Left ventricle myocardium inferior (tissue), 1 donor: ENCODE results near the gene MAGEA9. TPM values are rescaled to one million over a fixed set of nuclear protein-coding genes. Genes with fewer than 3 reads are reported as not detected.
A peak's percentile ranks its signal among the peaks of the same experiment; 100 is the strongest.

Experiments
- DNase-seq: peaks from one replicate; pipeline ENCODE4 v3.0.0-alpha.2; 2020
- H3K27ac ChIP-seq: fragments of 200-600 bp; replicated peaks from 2 replicates; pipeline ENCODE4 v1.8.0; 2021
- H3K27me3 ChIP-seq: fragments of 200-600 bp; 2 replicates; pipeline ENCODE4 v1.8.0; 2021; ENCODE audit warnings: low read depth
- H3K36me3 ChIP-seq: fragments of 200-600 bp; 2 replicates; pipeline ENCODE4 v1.8.0; 2021
- H3K4me1 ChIP-seq: fragments of 200-600 bp; 2 replicates; pipeline ENCODE4 v1.8.0; 2021
- H3K4me3 ChIP-seq: fragments of 200-600 bp; 2 replicates; pipeline ENCODE4 v1.8.0; 2021; ENCODE audit warnings: mild to moderate bottlenecking, moderate library complexity
- H3K9me3 ChIP-seq: fragments of 200-600 bp; replicated peaks from 2 replicates; pipeline ENCODE4 v1.8.0; 2021
- CTCF ChIP-seq: fragments of 200-600 bp; IDR thresholded peaks from 2 replicates; pipeline ENCODE4 v1.8.0; 2021; ENCODE audit warnings: antibody characterized with exemption, mild to moderate bottlenecking, borderline replicate concordance
- intact Hi-C: fragments of 100-400 bp; cut with micrococcal nuclease; formaldehyde crosslinking; loops from one replicate; pipeline ENCODE4 v1.11.0; 2022
- total RNA-seq: library from RNA; stranded (reverse); fragmentation: NEBNext Ultra II Directional; extraction: Animal tissue kit (Norgen Biotek cat#: 25700); gene quantifications from one replicate; pipeline ENCODE4 v1.2.1, GENCODE V29; 2021
- donor health status: DM: no; HTN: yes; CAD: no; lungs with severe emphysema.

MAGEA9 gene
- total RNA-seq, 1 donor from 2014 or later: not detected

- no peaks in the 10 kb centered on the region for H3K4me1 ChIP-seq
- intact Hi-C loops: no loop called here
- H3K4me3 ChIP-seq: no peak overlapping the region
- H3K27me3 ChIP-seq: no peaks in the 10 kb centered on the region
- no peaks in the 10 kb centered on the region for H3K36me3 ChIP-seq
- no peak overlapping the region for H3K27ac ChIP-seq
- H3K9me3 ChIP-seq: no peaks in the 10 kb centered on the region
- no peak for DNase-seq
- TF ChIP-seq CTCF: no peak
Measured at GRCh38 chrX:149818652-149819051, 36.9 kb downstream of the MAGEA9 start.

- H3K4me3 ChIP-seq: no peak overlapping the region
- H3K36me3 ChIP-seq: no peaks in the 10 kb centered on the region
- no peaks in the 10 kb centered on the region for H3K4me1 ChIP-seq
- H3K27ac ChIP-seq: no peak overlapping the region
- intact Hi-C loops: no loop called here
- no peak for TF ChIP-seq CTCF
- H3K27me3 ChIP-seq: no peaks in the 10 kb centered on the region
- no peaks in the 10 kb centered on the region for H3K9me3 ChIP-seq
- DNase-seq: no peak
Measured at GRCh38 chrX:149819371-149819770, 37.6 kb downstream of the MAGEA9 start.

- Histone ChIP-seq H3K9me3 (no peaks in the 10 kb centered on the region), H3K36me3 (no peaks in the 10 kb centered on the region), H3K27ac (no peak overlapping the region), H3K4me3 (no peak overlapping the region), H3K27me3 (peaks cover 8% of the 10 kb centered on the region), H3K4me1 (no peaks in the 10 kb centered on the region)
- intact Hi-C loops: no loop called here
- peak; percentile 16 for DNase-seq
- peak; percentile 42 for TF ChIP-seq CTCF
Measured at GRCh38 chrX:149825424-149825823, 43.7 kb downstream of the MAGEA9 start.

GRCh38 chrX:149827254-149827653 lies 45.5 kb downstream of the MAGEA9 start:
- H3K36me3 ChIP-seq: no peaks in the 10 kb centered on the region
- no peak overlapping the region for H3K4me3 ChIP-seq
- no peak overlapping the region for H3K27ac ChIP-seq
- intact Hi-C loops: no loop called here
- peaks cover 8% of the 10 kb centered on the region for H3K27me3 ChIP-seq
- TF ChIP-seq CTCF: no peak
- no peak for DNase-seq
- H3K9me3 ChIP-seq: no peaks in the 10 kb centered on the region
- no peaks in the 10 kb centered on the region for H3K4me1 ChIP-seq

- H3K27me3 ChIP-seq: peaks cover 7% of the 10 kb centered on the region
- DNase-seq: no peak
- no peak for TF ChIP-seq CTCF
- intact Hi-C loops: no loop called here
- H3K9me3 ChIP-seq: no peaks in the 10 kb centered on the region
- no peak overlapping the region for H3K27ac ChIP-seq
- no peaks in the 10 kb centered on the region for H3K36me3 ChIP-seq
- no peaks in the 10 kb centered on the region for H3K4me1 ChIP-seq
- no peak overlapping the region for H3K4me3 ChIP-seq
Measured at GRCh38 chrX:149829751-149830191, 48.0 kb downstream of the MAGEA9 start.
